GM20431 (cell line): Measurements from ENCODE around the gene MCF2L2.

ENCODE experiments used
- in situ Hi-C: fragments of 300-500 bp; cut with MseI, MboI; formaldehyde crosslinking; loops from one replicate; pipeline ENCODE4 v1.15.0; 2020; ENCODE audit warnings: low sequenced_read_pairs; ENCODE audit not compliant: unreplicated experiment

Gene MCF2L2

DNA sequence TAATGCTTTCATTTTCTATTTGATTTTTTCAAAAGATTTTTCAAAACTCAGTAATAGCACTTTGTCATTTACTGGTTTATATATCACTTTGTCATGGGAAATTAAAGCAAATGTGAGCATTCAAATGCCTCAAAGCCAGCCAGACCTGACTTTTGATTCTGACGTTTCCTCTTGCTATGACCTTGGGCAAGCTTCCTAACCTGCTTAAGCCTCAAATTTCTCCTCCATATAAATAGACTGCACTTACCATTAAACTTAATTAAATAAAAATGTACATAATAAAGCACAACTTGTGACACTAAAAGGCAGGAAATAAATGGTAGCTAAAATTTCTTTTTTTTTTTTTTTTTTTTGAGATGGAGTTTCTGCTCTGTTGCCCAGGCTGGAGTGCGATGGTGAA, 19.2 kb downstream of the MCF2L2 start:
- in situ Hi-C loops = no loop called here

- in situ Hi-C loops = no loop called here
These were observed 26.7 kb downstream of the MCF2L2 start for GRCh38 chr3:183401678-183402077.

DNA sequence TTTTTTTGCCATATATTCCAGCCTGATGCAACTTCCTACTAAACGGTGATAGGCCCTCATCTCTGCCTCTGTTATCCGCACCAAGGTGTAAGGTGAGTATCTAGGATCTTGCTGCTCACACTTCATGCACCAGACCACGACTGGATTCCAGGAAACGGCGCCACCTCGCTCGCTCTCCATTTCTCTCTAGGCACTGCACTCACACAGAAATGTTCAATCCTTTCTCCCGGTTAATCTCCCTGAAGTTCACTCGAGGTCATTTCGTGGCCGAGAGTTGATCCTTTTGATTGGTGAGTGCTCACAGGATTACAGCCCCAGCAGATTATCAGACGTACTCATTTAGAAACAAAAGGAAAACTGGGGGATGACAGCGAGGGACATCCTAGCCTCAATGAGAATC, 28.1 kb downstream of the MCF2L2 start:
- in situ Hi-C loops = no loop called here

GRCh38 chr3:183396662-183397391, 31.6 kb downstream of the MCF2L2 start:
- in situ Hi-C loops = no loop called here

GRCh38 chr3:183394150-183394549, 34.3 kb downstream of the MCF2L2 start:
- in situ Hi-C loops = no loop called here

GRCh38 chr3:183393625-183394024, 34.8 kb downstream of the MCF2L2 start:
- in situ Hi-C loops = no loop called here

DNA sequence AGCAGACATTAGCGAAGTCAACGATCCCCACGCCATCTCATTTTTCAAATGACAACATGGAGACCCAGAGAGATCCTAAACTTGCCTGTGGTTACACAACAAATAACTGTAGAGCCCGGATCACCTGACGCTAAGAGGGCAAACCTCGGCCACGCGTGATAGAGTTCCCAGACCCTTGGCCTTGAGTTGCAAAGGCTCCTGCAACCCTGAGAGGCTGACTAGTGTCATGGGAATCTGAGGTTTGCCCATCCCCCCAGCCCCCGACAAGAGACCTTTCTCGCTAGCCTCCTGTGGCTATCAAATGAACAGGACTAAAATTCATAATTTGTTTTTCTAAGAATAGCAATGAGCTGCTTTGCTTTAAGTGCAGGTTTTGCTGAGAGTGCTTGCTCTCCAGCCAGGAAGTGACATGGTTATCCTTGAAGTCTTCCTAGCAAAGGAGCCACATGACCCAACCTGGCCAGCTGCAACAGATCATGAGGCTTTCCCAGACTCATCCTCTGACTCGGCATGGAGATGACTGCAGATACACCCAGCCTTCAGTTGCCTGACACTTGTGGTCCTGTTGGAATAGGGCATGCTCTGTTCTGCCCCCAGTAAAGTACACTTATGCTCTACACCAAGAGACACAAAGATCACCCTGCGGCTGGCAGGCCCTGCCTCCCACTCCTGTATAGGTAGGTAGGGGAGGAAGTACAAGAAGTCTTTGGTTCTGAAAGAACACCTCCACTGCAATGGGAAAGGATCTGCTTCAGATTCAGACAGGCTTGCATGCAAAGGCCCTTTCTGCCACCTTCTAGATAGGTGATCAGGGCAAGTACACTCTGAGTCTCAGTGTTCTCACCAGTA, 36.0 kb downstream of the MCF2L2 start:
- in situ Hi-C loops = no loop called here

DNA sequence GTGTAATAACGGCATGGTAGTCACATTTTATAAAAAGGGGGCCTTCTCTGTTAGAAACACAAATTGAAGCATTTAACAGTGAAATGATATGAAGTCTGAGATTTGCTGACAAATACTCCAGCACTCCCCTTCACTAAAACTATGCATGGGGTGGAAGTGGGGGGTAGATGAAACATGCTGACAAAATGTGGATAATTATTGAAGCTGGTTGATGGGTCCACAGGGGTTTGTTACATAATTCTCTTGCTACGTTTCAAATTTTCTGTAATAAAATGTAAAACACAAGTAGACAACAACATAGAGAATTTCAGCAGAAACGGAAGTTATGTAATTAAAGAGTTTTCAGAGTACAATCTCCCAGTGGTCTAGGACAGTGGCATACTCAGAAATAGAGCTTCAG, 37.0 kb downstream of the MCF2L2 start:
- in situ Hi-C loops = no loop called here

DNA sequence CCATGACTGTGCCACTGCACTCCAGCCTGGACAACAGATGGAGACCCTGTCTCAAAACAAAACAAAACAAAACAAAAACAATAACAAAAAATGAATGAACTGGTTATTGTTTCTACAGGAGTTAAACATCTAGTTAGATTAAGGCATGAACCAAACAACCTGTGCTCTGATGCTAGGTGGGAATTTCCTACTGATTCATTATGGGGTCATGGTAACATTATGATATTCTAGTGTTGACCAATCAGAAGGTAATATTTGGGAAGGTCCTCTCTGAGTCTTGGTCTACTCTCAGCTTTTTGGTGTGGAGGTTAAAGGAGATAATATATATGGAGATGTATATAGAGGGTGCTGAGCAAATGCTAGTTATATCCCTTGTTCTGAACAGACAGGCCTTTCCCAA, 37.6 kb downstream of the MCF2L2 start:
- in situ Hi-C loops = no loop called here

- in situ Hi-C loops = loop anchor here (10.0 kb wide), 1 partner anchor 274 kb away; no protein-coding TSS in a partner anchor
These were observed 40.1 kb downstream of the MCF2L2 start for GRCh38 chr3:183388213-183388895.

GRCh38 chr3:183387797-183388196, 40.6 kb downstream of the MCF2L2 start:
- in situ Hi-C loops = loop anchor here (10.0 kb wide), 1 partner anchor 273 kb away; no protein-coding TSS in a partner anchor

DNA sequence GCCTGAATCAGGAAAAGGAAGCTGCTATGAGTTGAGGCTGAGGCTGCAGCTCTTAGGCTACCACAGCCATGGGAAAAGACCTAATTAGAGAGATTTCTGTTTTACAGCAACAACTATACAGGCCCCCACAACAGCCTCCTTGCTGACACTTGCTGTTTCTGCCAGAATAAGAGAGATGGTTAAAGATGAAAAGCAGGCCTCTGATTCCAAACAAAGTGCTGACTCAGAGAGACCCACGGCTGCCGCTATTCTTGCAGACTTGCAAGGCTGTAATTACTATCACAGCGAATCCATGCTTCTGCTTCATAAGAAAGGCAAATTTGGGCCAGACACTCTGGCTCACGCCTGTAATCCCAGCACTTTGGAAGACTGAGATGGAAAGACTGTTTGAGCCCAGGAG, 41.8 kb downstream of the MCF2L2 start:
- in situ Hi-C loops = loop anchor here (10.0 kb wide), 1 partner anchor 272 kb away; no protein-coding TSS in a partner anchor

GRCh38 chr3:183385698-183386613, 42.5 kb downstream of the MCF2L2 start:
- in situ Hi-C loops = loop anchor here (10.0 kb wide), 1 partner anchor 271 kb away; no protein-coding TSS in a partner anchor

DNA sequence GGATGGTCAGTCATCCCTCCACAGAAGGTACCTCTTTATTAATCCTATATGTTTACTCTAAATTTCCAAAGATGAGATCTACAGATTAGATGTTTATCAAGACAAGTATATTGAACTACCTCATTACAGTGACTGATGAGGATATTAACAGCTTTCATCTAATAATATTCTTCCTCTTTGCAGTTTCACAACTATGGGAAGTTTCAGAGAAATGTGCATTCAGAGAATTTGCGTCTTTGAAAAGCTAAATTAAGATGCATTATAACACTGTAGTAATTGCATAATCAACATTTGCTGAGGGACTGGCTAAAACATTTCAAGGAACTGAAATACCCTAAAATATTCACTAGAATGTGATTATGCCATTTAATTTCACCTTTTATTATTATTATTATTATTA, 46.7 kb downstream of the MCF2L2 start:
- in situ Hi-C loops = loop anchor here (10.0 kb wide), 1 partner anchor 267 kb away; no protein-coding TSS in a partner anchor

DNA sequence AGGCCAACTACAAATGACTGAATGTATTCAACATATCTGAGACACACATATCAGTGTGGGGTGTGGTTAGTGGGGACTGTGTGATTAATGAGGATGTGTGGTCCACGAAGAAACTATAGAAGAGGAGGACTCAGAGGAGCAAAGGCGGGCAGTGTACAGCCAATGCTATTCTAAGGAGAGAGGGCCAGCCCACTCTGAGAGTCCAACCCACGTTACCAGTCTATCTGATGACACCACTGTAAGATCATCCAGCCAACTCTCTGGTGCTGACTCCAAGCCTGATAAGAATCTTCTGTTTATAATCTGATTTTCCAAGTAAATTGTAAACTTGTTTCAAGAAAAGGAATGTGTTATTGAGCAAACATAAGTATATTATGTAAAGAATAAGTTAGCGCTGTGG, 47.2 kb downstream of the MCF2L2 start:
- in situ Hi-C loops = loop anchor here (10.0 kb wide), 1 partner anchor 266 kb away; no protein-coding TSS in a partner anchor

DNA sequence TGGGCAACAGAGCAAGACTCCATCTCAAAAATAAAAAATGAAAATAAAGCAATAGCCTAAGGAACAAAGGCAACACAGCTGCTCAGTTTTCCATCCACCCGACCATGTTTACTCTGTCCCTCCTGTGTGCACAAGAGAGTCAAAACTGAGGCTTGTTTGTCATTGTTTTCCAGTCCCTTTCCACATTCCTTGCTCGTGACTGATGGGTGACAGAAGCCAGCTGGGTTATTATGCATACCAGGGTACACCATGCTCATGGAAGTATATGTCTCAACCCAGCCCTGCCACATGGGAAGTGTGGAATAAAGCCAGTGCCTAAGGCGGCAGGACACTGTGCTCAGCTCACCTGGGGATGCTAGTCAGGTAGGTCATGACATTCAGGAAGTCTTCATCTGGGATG, 49.5 kb downstream of the MCF2L2 start:
- in situ Hi-C loops = loop anchor here (10.0 kb wide), 1 partner anchor 184 kb away; no protein-coding TSS in a partner anchor

GRCh38 chr3:183378545-183378944, 49.9 kb downstream of the MCF2L2 start:
- in situ Hi-C loops = loop anchor here (10.0 kb wide), 1 partner anchor 184 kb away; no protein-coding TSS in a partner anchor

GRCh38 chr3:183378008-183378407, 50.4 kb downstream of the MCF2L2 start:
- in situ Hi-C loops = loop anchor here (10.0 kb wide), 1 partner anchor 183 kb away; no protein-coding TSS in a partner anchor

- in situ Hi-C loops = loop anchor here (10.0 kb wide), 1 partner anchor 183 kb away; no protein-coding TSS in a partner anchor
These were observed 51.0 kb downstream of the MCF2L2 start for GRCh38 chr3:183377307-183377959.
